B cell (primary cell): ENCODE results near the gene WDR46. TPM values are rescaled to one million over a fixed set of nuclear protein-coding genes. Genes with fewer than 3 reads are reported as not detected.

ENCODE experiments used
- ATAC-seq: fragments of 200-7000 bp; cut with Tn5 transposase; one replicate; pipeline ENCODE4 v1.10.0; 2021; ENCODE audit warnings: low read depth, mild to moderate bottlenecking, moderate number of reproducible peaks, moderate library complexity
- CTCF ChIA-PET: fragments of 350-600 bp; sonication (Branson Sonifier 250); formaldehyde crosslinking; loops from one replicate; lab custom pipeline; 2021; ENCODE audit warnings: antibody characterized with exemption, inconsistent platforms; lab: Charles Lee
- POLR2A ChIA-PET: fragments of 350-600 bp; sonication (Branson Sonifier 250); formaldehyde crosslinking; loops from one replicate; lab custom pipeline; 2021; ENCODE audit warnings: antibody characterized with exemption; lab: Charles Lee
- DNase-seq: peaks from one replicate; pipeline ENCODE4 v3.0.0; 2013
- H2AFZ ChIP-seq: 2 replicates; pipeline ENCODE4 v1.6.1; 2012; ENCODE audit warnings: mild to moderate bottlenecking, low read depth, low read length; ENCODE audit not compliant: insufficient read depth, poor library complexity, severe bottlenecking
- H3K27ac ChIP-seq, 2 donors: 1 replicate in 1 of 2; 2 replicates in 1 of 2; pipeline ENCODE4 v1.5.1; 2012 to 2013; ENCODE audit warnings: low read length in 2 of 2, mild to moderate bottlenecking in 2 of 2, moderate library complexity in 1 of 2
- H3K27me3 ChIP-seq, 4 experiments: fragments of 200-600 bp in 1 of 4; sonication (generic) in 1 of 4; replicated peaks in 1 of 4; 1 replicate in 2 of 4; 2 replicates in 2 of 4; pipeline versions ENCODE4 v1.6.1 to v1.7.0; 2013 to 2016; ENCODE audit warnings: low read length in 3 of 4, mild to moderate bottlenecking in 2 of 4, mixed read lengths in 1 of 4, moderate library complexity in 1 of 4; ENCODE audit not compliant: insufficient read depth in 4 of 4, control insufficient read depth in 3 of 4; ENCODE audit errors: control extremely low read depth in 1 of 4
- H3K36me3 ChIP-seq, 2 experiments: replicated peaks in 1 of 2; 1 replicate in 1 of 2; 2 replicates in 1 of 2; pipeline versions ENCODE4 v1.6.1 to v1.7.1; 2013; ENCODE audit warnings: low read length in 1 of 2; ENCODE audit not compliant: insufficient read depth in 2 of 2, control insufficient read depth in 1 of 2; ENCODE audit errors: control extremely low read depth in 1 of 2, extremely low read depth in 1 of 2
- H3K4me1 ChIP-seq, 2 donors: fragments of 200-600 bp in 1 of 2; sonication (generic) in 1 of 2; 1 replicate in 1 of 2; 2 replicates in 1 of 2; pipeline versions ENCODE4 v1.5.1 to v1.6.1; 2013 to 2017; ENCODE audit warnings: low read length in 2 of 2; ENCODE audit not compliant: control insufficient read depth in 2 of 2, insufficient read depth in 2 of 2
- H3K4me2 ChIP-seq: replicated peaks from 2 replicates; pipeline ENCODE3; 2012; ENCODE audit warnings: mild to moderate bottlenecking, low read depth, low read length; ENCODE audit not compliant: poor library complexity, severe bottlenecking
- H3K4me3 ChIP-seq, 5 experiments: fragments of 200-600 bp in 1 of 5; sonication (generic) in 1 of 5; 1 replicate in 3 of 5; 2 replicates in 2 of 5; pipeline versions ENCODE4 v1.5.1 to v1.7.0; 2011 to 2016; ENCODE audit warnings: low read length in 4 of 5, mild to moderate bottlenecking in 4 of 5, low read depth in 2 of 5, control low read depth in 1 of 5, moderate library complexity in 1 of 5; ENCODE audit not compliant: insufficient read depth in 1 of 5; ENCODE audit errors: control extremely low read depth in 1 of 5, extremely low read depth in 1 of 5
- H3K79me2 ChIP-seq: fragments of 200-600 bp; sonication (generic); one replicate; pipeline ENCODE4 v1.6.0; 2016; ENCODE audit warnings: low read length; ENCODE audit not compliant: control insufficient read depth, insufficient read depth
- H3K9ac ChIP-seq: fragments of 200-600 bp; sonication (generic); 2 replicates; pipeline ENCODE4 v1.6.1; 2017; ENCODE audit warnings: mild to moderate bottlenecking, low read length, moderate library complexity
- H3K9me3 ChIP-seq, 3 donors: one replicate each; pipeline versions ENCODE4 v1.6.1 to v1.7.1; 2013; ENCODE audit warnings: low read length in 2 of 3; ENCODE audit not compliant: control insufficient read depth in 2 of 3, insufficient read depth in 1 of 3; ENCODE audit errors: control extremely low read depth in 1 of 3
- H4K20me1 ChIP-seq: 2 replicates; pipeline ENCODE4 v1.6.0; 2012; ENCODE audit warnings: mild to moderate bottlenecking, low read length; ENCODE audit not compliant: insufficient read depth, control insufficient read depth, poor library complexity, severe bottlenecking
- H3K27ac Mint-ChIP-seq: one replicate; pipeline ENCODE4 v1.8.0; 2021; ENCODE audit warnings: mixed read lengths
- H3K27me3 Mint-ChIP-seq: one replicate; pipeline ENCODE4 v1.8.0; 2021; ENCODE audit warnings: mixed read lengths
- H3K4me1 Mint-ChIP-seq: one replicate; pipeline ENCODE4 v1.8.0; 2021; ENCODE audit warnings: mixed read lengths
- H3K4me3 Mint-ChIP-seq: one replicate; pipeline ENCODE4 v1.8.0; 2021; ENCODE audit warnings: mixed read lengths
- H3K9me3 Mint-ChIP-seq: one replicate; pipeline ENCODE4 v1.8.0; 2022; ENCODE audit warnings: mixed read lengths; ENCODE audit not compliant: insufficient read depth
- EZH2 ChIP-seq: IDR thresholded peaks from 2 replicates; pipeline ENCODE4 v1.6.1; 2012; ENCODE audit warnings: borderline replicate concordance, low read depth, mild to moderate bottlenecking, moderate library complexity, low read length; ENCODE audit not compliant: insufficient read depth, poor library complexity, severe bottlenecking
- WGBS: methylation state at CpG from one replicate; pipeline ENCODE4 v1.1.5; 2013; ENCODE audit warnings: missing lambda C conversion rate; ENCODE audit not compliant: insufficient coverage; 5-methylcytosine and 5-hydroxymethylcytosine counted together
- intact Hi-C: fragments of 100-400 bp; cut with micrococcal nuclease; formaldehyde crosslinking; loops from one replicate; pipeline ENCODE4 v1.10.0; 2022
- polyA plus RNA-seq: library from polyadenylated mRNA; depleted of rRNA; stranded (reverse); fragments of >200 nt; gene quantifications from 2 replicates; pipeline ENCODE4 v1.2.3, GENCODE V29; 2012
- total RNA-seq, 2 donors: library from RNA; stranded (reverse); fragments of 120-200 nt in 1 of 2; gene quantifications; 1 replicate in 1 of 2; 2 replicates in 1 of 2; pipeline versions ENCODE4 v1.2.3 to v1.2.4, GENCODE V29; 2013 to 2022
- TF ChIP-seq, protein P1 (sequence below): fragments of 200-600 bp; IDR thresholded peaks from one replicate; pipeline ENCODE4 v1.8.0; 2022; ENCODE audit warnings: antibody characterized with exemption, mild to moderate bottlenecking

Gene WDR46
- total and polyA plus RNA-seq, 2 donors (not counting 1 experiment from before 2014, with no cell fraction given) = 60.1 to 77.2 TPM

DNA sequence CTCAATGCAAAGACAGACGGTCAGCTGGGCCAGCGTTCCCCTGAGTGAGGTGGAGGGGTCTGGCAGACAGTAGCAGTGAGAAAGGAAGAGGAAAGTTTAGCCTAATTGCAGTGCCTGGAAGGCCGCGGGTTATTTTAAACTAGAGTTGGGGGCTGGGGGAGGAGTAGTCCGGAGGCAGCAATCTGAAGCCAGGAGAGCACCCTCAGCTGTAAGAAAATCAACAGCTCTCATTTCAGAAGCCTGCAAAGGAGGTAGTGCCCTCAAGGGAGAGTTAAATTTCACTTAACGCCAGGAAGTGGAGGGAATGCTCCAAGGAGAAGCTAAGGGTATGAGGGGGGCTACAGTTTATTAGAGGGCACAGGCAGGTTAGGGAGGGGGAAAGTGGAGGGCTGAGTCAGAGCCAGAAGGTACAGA lies 53.8 kb downstream of the WDR46 start:
- DNase-seq (no peak), ATAC-seq (no peak)
- TF ChIP-seq, protein P1, sequence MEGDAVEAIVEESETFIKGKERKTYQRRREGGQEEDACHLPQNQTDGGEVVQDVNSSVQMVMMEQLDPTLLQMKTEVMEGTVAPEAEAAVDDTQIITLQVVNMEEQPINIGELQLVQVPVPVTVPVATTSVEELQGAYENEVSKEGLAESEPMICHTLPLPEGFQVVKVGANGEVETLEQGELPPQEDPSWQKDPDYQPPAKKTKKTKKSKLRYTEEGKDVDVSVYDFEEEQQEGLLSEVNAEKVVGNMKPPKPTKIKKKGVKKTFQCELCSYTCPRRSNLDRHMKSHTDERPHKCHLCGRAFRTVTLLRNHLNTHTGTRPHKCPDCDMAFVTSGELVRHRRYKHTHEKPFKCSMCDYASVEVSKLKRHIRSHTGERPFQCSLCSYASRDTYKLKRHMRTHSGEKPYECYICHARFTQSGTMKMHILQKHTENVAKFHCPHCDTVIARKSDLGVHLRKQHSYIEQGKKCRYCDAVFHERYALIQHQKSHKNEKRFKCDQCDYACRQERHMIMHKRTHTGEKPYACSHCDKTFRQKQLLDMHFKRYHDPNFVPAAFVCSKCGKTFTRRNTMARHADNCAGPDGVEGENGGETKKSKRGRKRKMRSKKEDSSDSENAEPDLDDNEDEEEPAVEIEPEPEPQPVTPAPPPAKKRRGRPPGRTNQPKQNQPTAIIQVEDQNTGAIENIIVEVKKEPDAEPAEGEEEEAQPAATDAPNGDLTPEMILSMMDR = no peak
- TF ChIP-seq EZH2 = no peak
- Histone ChIP-seq H3K79me2 (no peaks in the 10 kb centered on the region), H3K36me3 (no peaks in the 10 kb centered on the region), H3K4me2 (no peak overlapping the region), H3K9me3 (no peaks in the 10 kb centered on the region), H3K4me3 (no peak overlapping the region), H3K4me1 (no peaks in the 10 kb centered on the region), H3K27me3 (peaks cover 0 to 24% (median 3%) of the 10 kb centered on the region in 4 experiments), H3K27ac (no peak overlapping the region), H3K9ac (no peak overlapping the region), H4K20me1 (no peaks in the 10 kb centered on the region), H2AFZ (no peak overlapping the region)
- H3K27me3 Mint-ChIP-seq = peaks cover 51% of the 10 kb centered on the region
- H3K9me3 Mint-ChIP-seq = no peaks in the 10 kb centered on the region
- intact Hi-C loops = no loop called here
- no peak overlapping the region for H3K27ac Mint-ChIP-seq
- 78% methylated on average over 4 of the region's 6 CpGs for WGBS
- CTCF ChIA-PET = interaction anchor here (0.7 to 1.3 kb wide), 2 partner anchors 52 to 141 kb away, joined by 3 read pairs; no protein-coding TSS in a partner anchor
- H3K4me1 Mint-ChIP-seq = no peaks in the 10 kb centered on the region
- no peak overlapping the region for H3K4me3 Mint-ChIP-seq
- POLR2A ChIA-PET = interaction anchor here (0.8 kb wide), 1 partner anchor 36 kb away, joined by 3 read pairs; the partner anchor contains the start of genes RPS18 and VPS52

Other genes with a start within 250 kb of the WDR46 start
- 665 and 702 TPM in 2 replicates for gene HLA-DPA1, start 215.6 kb downstream of the WDR46 start, total RNA-seq
- 559 and 2,256 TPM in 2 replicates for gene HLA-DPA1, start 215.6 kb downstream of the WDR46 start, polyA plus RNA-seq
- 1,068 and 1,104 TPM in 2 replicates for gene HLA-DPB1, start 213.2 kb downstream of the WDR46 start, total RNA-seq
- gene HLA-DPB1, start 213.2 kb downstream of the WDR46 start, polyA plus RNA-seq = 921 and 1,578 TPM in 2 replicates
- gene COL11A2, start 96.8 kb downstream of the WDR46 start, total RNA-seq = 0.39 and 0.66 TPM in 2 replicates
- gene COL11A2, start 96.8 kb downstream of the WDR46 start, polyA plus RNA-seq = 0.82 and 0.88 TPM in 2 replicates
- gene RXRB, start 88.6 kb downstream of the WDR46 start, total RNA-seq = 94.1 and 99.9 TPM in 2 replicates
- 82.3 and 88.3 TPM in 2 replicates for gene RXRB, start 88.6 kb downstream of the WDR46 start, polyA plus RNA-seq
- gene SLC39A7, start 88.4 kb downstream of the WDR46 start, total RNA-seq = 26.1 and 29.6 TPM in 2 replicates
- gene SLC39A7, start 88.4 kb downstream of the WDR46 start, polyA plus RNA-seq = 18.7 and 22.2 TPM in 2 replicates
- 10.8 and 12.9 TPM in 2 replicates for gene HSD17B8, start 84.6 kb downstream of the WDR46 start, total RNA-seq
- 12.8 and 25.5 TPM in 2 replicates for gene HSD17B8, start 84.6 kb downstream of the WDR46 start, polyA plus RNA-seq
- 43.4 and 44.2 TPM in 2 replicates for gene RING1, start 80.7 kb downstream of the WDR46 start, total RNA-seq
- 34.9 and 37.1 TPM in 2 replicates for gene RING1, start 80.7 kb downstream of the WDR46 start, polyA plus RNA-seq
- gene VPS52, start 17.4 kb downstream of the WDR46 start, total RNA-seq = 100 and 108 TPM in 2 replicates
- 144 and 184 TPM in 2 replicates for gene VPS52, start 17.4 kb downstream of the WDR46 start, polyA plus RNA-seq
- gene RPS18, start 17.2 kb downstream of the WDR46 start, total RNA-seq = 3,593 and 3,830 TPM in 2 replicates
- gene RPS18, start 17.2 kb downstream of the WDR46 start, polyA plus RNA-seq = 5,829 and 6,485 TPM in 2 replicates
- 44.1 and 46.0 TPM in 2 replicates for gene B3GALT4, start 12.1 kb downstream of the WDR46 start, total RNA-seq
- 4.6 and 10.2 TPM in 2 replicates for gene B3GALT4, start 12.1 kb downstream of the WDR46 start, polyA plus RNA-seq
- gene PFDN6, start 362 bp upstream of the WDR46 start, total RNA-seq = 44.7 and 51.1 TPM in 2 replicates
- 33.2 and 34.2 TPM in 2 replicates for gene PFDN6, start 362 bp upstream of the WDR46 start, polyA plus RNA-seq
- gene RGL2, start 9.7 kb upstream of the WDR46 start, total RNA-seq = 94.7 and 98.5 TPM in 2 replicates
- gene RGL2, start 9.7 kb upstream of the WDR46 start, polyA plus RNA-seq = 133 and 161 TPM in 2 replicates
- 288 and 302 TPM in 2 replicates for gene TAPBP, start 24.8 kb upstream of the WDR46 start, total RNA-seq
- gene TAPBP, start 24.8 kb upstream of the WDR46 start, polyA plus RNA-seq = 279 and 310 TPM in 2 replicates
- gene ZBTB22, start 28.5 kb upstream of the WDR46 start, total RNA-seq = 39.7 and 44.4 TPM in 2 replicates
- gene ZBTB22, start 28.5 kb upstream of the WDR46 start, polyA plus RNA-seq = 22.0 and 25.9 TPM in 2 replicates
- gene DAXX, start 33.7 kb upstream of the WDR46 start, total RNA-seq = 64.7 and 72.2 TPM in 2 replicates
- gene DAXX, start 33.7 kb upstream of the WDR46 start, polyA plus RNA-seq = 44.8 and 54.3 TPM in 2 replicates
- 0.70 and 0.79 TPM in 2 replicates for gene KIFC1, start 102.6 kb upstream of the WDR46 start, total RNA-seq
- 1.0 and 2.6 TPM in 2 replicates for gene KIFC1, start 102.6 kb upstream of the WDR46 start, polyA plus RNA-seq
- 179 and 198 TPM in 2 replicates for gene PHF1, start 121.8 kb upstream of the WDR46 start, total RNA-seq
- 365 and 548 TPM in 2 replicates for gene PHF1, start 121.8 kb upstream of the WDR46 start, polyA plus RNA-seq
- 134 and 137 TPM in 2 replicates for gene CUTA, start 128.9 kb upstream of the WDR46 start, total RNA-seq
- 181 and 226 TPM in 2 replicates for gene CUTA, start 128.9 kb upstream of the WDR46 start, polyA plus RNA-seq
- gene SYNGAP1, start 130.8 kb upstream of the WDR46 start, total RNA-seq = 31.4 and 43.0 TPM in 2 replicates
- gene SYNGAP1, start 130.8 kb upstream of the WDR46 start, polyA plus RNA-seq = 18.6 and 18.7 TPM in 2 replicates
- gene ZBTB9, start 165.3 kb upstream of the WDR46 start, total RNA-seq = 10.4 and 11.8 TPM in 2 replicates
- 2.8 and 2.9 TPM in 2 replicates for gene ZBTB9, start 165.3 kb upstream of the WDR46 start, polyA plus RNA-seq